GM18909 (cell line): Measurements from ENCODE around the gene ADCY10.

ENCODE experiments used
- ATAC-seq: cut with Tn5 transposase; IDR thresholded peaks from one replicate; pipeline ENCODE4 v1.9.1; 2021; ENCODE audit warnings: mild to moderate bottlenecking; ENCODE audit not compliant: unreplicated experiment, poor library complexity

Gene ADCY10

GRCh38 chr1:167761400-167761799 is 152.5 kb downstream of the ADCY10 start:
- no peak for ATAC-seq
